ENCODE measurements around the gene B3GNT2.

GRCh38 chr2:62200291-62200841 lies 4.5 kb downstream of the B3GNT2 start:
- TF ChIP-seq CTCF (IDR thresholded peaks at IDR 0.05; ENCODE audit: insufficient read depth, low read depth, low read length), result no peak
- no peak for TF ChIP-seq EZH2 (IDR thresholded peaks at IDR 0.05; ENCODE audit: insufficient read depth, low read length)
